Nucleus accumbens (tissue), 56 donors: Measurements from ENCODE around the gene ZNF221.
"Not testable (repeated sequence)": the region's sequence is repeated elsewhere in the genome, so short reads cannot be mapped to it uniquely, and the experiment has no call there.

Source experiments
- DNase-seq, 56 donors: peaks; one replicate each; lab custom pipeline; 2025; lab: John Stamatoyannopoulos, UW

ZNF221 gene

GRCh38 chr19:43950834-43951645 lies at the start of gene ZNF221:
Gene ZNF221 (plus strand): TSS chr19:43951228. CDS start chr19:43962727, 11,499 bp downstream.
- DNase-seq, result peak in 55 of 56 donors; percentile 35 to 92 (median 82)

- peak in 53 of 56 donors; percentile 13 to 91 (median 68) for DNase-seq
Measured at GRCh38 chr19:43901395-43902390, 49.3 kb upstream of the ZNF221 start.

DNA sequence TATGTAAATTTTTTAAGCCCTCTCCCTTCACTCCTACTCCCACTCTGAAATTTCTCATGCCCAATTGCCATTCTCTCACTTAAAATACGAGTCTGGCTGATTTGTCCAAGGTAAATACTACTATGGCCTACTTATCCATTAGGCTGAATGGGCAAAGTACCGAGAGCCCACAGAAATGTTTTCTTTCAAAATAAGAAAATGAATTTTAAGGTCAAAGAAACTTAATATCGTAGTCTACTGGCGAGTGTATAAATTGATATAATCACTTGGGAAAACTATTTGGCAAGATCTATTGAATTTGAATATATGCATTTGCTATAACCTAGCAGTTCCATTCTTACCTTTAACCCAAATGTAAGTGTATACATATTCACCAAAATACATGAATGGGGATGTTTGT lies 48.6 kb upstream of the ZNF221 start:
- DNase-seq, result no peak

GRCh38 chr19:43905897-43906296 lies 45.1 kb upstream of the ZNF221 start:
- no peak for DNase-seq

GRCh38 chr19:43906774-43907173 lies 44.3 kb upstream of the ZNF221 start:
- no peak for DNase-seq

DNA sequence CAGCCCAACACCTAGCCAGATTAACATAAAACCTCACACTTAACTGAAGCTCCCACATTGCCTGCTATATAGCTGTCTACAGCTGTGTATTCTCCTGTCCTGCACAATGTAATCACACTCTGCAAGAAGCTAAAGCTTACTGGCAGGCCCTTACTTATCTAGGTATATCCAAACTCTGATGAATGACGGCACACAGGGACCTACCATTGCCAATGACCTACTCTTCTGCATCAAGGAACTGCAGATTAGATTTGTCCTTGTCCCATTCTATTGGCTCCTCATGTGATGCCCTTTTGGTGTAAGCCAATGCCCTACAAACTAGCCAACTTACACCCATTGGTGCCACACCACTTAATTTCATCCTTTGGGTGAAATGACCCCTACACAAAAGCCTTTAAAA lies 42.4 kb upstream of the ZNF221 start:
- DNase-seq, result no peak

DNA sequence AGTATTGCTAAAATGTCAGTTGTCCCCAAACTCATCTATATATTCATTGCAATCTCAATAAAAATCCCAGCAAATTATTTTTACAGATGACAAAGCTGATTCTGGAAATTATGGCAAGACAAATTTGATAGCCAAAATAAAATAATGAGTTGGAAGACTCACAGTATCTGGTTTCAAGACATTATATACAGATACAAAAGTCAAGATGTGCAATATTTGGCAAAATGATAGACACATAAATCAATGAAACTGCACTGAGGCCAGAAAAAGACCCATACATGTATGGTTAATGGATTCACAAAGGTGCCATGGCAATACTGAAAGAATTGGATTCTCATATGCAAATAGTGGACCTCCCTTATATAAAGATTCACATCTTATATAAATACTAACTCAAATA lies 40.1 kb upstream of the ZNF221 start:
- no peak for DNase-seq

GRCh38 chr19:43913383-43913782 lies 37.6 kb upstream of the ZNF221 start:
- no peak for DNase-seq

- DNase-seq, result no peak
Measured at GRCh38 chr19:43914051-43914450, 37.0 kb upstream of the ZNF221 start.

DNA sequence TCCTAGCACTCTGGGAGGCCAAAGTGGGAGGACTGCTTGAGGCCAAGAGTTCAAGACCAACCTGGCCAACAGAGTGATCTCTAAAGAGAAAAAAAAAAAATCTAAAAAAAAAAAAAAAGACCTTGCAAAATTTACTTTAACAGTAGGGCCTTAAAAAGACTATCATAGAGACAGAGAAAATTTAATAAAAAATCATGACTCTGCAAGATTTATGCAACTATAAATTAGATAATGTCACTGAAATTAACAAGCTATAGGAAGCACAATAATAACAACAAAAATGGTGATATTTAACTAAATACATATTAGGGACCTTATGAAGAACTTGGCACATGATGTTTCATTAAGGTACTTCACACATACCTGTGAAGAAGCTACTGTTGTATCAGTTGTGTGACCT lies 27.2 kb upstream of the ZNF221 start:
- no peak for DNase-seq

DNA sequence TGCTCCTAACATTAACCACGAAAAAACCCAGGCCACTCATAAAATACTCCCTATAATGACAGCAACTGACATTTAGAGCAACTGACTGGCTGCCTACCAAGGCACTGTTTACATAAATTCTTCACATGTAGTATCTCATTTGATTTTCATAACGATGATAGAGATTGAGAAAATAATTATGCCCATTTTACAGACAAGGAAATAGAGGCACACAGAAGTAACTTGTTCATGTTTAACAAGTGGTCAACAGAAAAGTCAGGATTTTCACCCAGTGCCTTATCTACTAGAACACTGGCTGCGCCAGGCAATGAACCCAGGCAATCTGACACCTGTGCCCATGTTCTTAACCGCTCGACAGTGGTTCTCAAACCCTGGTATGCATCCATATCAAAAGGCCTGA lies 22.2 kb upstream of the ZNF221 start:
- no peak for DNase-seq

DNA sequence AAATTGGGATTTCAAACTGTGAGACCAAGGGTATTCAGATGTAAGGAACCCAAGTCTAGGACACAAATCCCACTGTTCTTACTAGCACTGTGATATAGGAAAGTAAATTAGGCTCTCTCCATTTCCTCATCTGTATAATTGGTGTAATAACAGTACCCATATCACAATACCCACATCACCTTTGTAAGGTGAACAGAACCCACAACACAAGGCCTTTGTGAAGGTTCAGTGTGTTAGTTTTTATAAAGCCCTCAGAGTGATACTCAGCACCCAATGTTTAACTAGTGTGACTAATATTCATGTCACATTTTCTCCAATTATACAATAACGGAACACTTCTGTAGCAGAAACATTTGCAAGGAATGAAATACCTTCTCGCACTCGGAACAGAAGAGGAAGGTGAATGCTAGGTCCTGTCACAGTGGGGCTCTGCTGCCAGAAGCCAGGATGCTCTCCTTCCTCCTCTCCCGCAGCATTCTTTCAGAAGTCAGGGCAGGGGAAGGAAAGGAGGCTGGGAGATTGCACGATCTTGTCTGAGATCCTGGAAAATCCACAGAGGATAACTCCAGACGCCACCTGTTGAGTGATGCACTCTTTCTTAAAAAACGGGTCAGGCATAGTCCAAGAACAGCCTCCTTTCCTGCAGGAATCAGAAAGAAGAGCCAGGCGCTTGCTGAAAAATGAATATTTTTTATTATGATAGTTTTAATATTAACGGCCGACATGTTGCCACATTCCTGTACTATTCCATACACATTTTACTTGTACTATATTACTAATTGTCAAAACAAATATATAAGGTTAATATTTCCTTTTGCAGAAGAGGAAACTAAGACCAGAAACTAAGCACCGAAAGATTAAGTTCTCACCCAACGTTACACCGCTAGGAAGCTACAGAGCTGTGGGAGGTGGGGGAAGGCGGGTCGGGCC lies 16.7 kb upstream of the ZNF221 start:
- peak in 1 of 56 donors; percentile 18 for DNase-seq

DNA sequence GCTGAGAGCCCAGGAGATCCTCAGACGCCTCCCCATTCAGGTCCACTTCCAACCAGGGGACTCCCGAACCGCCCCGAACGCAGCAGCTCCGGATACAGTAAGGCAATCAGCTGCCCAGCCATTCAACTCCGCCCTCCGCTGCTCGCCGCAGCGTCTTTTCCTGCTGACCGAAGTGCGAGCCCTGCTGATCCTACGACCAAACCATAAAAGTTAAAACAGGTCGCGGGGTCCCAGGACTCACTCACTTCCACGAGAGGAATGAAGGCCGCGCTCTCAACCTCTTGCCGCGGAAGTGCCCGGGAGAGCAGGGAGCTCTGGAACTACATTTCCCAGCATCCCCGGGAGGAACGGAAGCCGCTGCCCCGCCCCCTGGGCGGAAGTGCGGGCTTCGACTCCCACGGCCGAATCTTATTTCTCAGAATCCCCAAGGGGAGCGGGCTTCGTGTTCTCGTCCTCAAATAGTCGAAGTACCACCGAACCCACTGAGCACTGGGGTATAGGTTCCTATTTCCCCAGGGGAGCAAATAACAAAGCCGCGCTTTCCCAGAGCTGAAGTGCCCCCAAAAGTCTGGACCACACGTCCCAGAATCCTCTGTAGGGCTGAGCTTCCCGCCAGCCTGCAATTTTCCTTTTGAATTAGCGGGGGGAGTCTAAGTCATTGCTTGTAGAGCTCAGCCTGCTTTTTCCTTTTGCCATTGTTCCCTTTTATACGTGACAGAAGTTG lies 15.9 kb upstream of the ZNF221 start, which contains the start of gene ZNF45:
Gene ZNF45 (minus strand): TSS at position 298 of the 724 bp plus-strand sequence. CDS start 13,097 bp downstream, outside the sequence.
- DNase-seq, result peak in 55 of 56 donors; percentile 57 to 96 (median 88)

- no peak for DNase-seq
Measured at GRCh38 chr19:43936188-43936587, 14.8 kb upstream of the ZNF221 start.

GRCh38 chr19:43939557-43940260 lies 11.3 kb upstream of the ZNF221 start:
- no peak for DNase-seq

- DNase-seq, result no peak
Measured at GRCh38 chr19:43940719-43941118, 10.3 kb upstream of the ZNF221 start.

DNA sequence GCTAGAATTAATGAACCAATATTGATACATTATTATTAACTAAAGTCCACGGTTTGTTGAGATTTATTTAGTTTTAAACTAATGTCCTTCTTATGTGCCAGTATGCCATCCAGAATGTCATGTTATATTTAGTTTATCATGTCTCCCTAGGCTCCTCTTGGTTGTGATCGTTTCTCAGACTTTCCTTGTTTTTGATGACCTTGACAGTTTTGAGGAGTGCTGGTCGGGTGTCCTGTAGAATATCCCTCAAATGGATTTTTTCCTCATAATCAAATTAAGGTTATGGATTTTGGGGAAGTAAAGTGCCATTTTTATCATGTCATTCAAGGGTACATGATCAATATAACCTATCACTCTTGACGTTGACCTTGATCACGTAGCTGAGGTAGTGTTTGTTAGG lies 9.8 kb upstream of the ZNF221 start:
- no peak for DNase-seq

DNA sequence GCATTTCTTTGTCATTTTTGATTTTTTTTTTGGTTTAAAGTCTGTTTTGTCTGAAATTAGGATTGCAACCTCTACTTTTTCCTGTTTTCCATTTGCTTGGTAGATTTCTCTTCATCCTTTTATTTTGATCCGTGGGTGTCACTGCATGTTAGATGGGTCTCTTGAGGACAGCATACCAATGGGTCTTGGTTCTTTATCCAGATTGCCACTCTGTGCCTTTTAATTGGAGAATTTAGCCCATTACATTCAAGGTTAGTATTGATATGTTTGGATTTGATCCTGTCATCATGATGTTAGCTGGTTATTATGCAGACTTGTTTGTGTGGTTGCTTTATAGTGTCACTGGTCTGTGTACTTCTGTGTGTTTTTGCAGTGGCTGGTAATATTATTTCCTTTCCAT lies 3.6 kb upstream of the ZNF221 start:
- DNase-seq, result not testable (repeated sequence)

DNA sequence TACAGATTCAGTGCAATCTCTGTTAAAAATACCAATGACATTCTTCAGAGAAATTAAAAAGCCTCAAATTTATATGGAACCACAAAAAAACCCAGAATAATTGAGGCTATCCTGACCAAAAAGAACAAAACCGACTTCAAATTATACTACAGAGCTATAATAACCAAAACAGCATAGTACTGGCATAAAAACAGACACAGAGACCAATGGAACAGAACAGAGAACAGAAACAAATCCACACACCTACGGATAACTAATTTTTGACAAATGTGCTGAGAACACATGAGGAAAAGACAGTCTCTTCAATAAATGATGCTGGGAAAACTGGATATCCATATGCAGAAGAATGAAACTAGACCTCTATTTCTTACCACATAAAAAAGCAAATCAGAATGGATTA lies 1.2 kb upstream of the ZNF221 start:
- not testable (repeated sequence) for DNase-seq
